ENCODE results near the gene MYO3B. TPM values are rescaled to one million over a fixed set of nuclear protein-coding genes. Genes with fewer than 3 reads are reported as not detected.

The MYO3B gene
- total RNA-seq, 4 donors from 2014 or later = 0.34 to 0.95 (median 0.89) TPM

DNA sequence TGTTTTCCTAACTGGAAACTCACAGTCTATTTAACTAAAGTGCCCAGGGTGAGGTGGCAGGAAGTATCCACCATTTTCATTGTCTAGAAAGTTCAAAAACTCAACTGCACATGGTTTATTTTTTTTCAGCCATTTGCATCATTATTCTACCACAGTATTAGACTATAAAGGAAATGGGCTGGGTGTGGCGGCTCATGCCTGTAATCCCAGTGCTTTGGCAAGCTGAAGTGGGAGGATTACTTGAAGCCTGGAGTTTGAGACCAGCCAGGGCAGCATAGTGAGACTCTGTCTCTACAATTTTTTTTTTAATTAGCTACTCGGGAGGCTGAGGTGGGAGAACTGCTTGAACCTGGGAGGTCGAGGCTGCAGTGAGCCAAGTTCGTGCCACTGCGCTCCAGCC, 213.8 kb downstream of the MYO3B start:
- no peak for DNase-seq (ENCODE audit: low spot score in 2 of 2)
- TF ChIP-seq, protein P1, sequence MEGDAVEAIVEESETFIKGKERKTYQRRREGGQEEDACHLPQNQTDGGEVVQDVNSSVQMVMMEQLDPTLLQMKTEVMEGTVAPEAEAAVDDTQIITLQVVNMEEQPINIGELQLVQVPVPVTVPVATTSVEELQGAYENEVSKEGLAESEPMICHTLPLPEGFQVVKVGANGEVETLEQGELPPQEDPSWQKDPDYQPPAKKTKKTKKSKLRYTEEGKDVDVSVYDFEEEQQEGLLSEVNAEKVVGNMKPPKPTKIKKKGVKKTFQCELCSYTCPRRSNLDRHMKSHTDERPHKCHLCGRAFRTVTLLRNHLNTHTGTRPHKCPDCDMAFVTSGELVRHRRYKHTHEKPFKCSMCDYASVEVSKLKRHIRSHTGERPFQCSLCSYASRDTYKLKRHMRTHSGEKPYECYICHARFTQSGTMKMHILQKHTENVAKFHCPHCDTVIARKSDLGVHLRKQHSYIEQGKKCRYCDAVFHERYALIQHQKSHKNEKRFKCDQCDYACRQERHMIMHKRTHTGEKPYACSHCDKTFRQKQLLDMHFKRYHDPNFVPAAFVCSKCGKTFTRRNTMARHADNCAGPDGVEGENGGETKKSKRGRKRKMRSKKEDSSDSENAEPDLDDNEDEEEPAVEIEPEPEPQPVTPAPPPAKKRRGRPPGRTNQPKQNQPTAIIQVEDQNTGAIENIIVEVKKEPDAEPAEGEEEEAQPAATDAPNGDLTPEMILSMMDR (IDR thresholded peaks at IDR 0.05) = no peak
- TF ChIP-seq POLR2A (IDR thresholded peaks at IDR 0.05) = no peak
- TF ChIP-seq EP300 (IDR thresholded peaks at IDR 0.05) = no peak
- no peak for TF ChIP-seq POLR2AphosphoS5 (IDR thresholded peaks at IDR 0.05)
- Histone ChIP-seq H3K9me3 (no peaks in the 10 kb centered on the region), H3K36me3 (no peaks in the 10 kb centered on the region), H3K4me1 (no peaks in the 10 kb centered on the region), H3K4me3 (no peak overlapping the region), H3K27me3 (peaks cover 10% of the 10 kb centered on the region), H3K27ac (no peak overlapping the region)
- WGBS = 94% methylated on average over 5 of the region's 5 CpGs

DNA sequence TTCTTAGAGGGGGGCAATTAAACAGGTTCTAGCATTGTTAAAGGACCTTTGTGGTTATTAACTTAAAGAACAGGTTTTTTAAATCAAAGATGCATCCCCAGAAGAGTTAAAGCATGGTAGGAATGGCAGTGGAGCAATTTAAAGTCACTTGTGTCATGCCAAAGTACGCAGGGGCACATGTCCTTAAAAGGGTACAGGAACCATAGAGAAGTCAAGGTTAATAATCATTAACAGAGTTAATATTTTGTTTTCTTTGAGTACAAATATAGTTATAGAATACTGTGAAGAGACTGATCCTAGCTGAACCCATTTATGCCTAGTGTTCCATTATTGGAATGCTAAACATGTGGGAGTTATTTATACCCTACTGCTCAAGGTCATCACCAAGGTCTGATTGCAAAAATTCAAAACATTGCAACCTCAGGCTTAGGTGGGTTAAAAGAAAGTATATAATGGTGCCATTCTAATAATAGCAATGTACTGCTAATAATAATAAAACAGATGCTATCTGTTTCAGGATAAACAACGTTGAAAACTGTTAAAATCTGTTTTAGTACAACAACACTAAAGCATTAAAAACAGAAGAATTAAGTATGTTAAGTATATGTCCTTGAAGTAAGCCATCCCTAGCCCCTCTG, 216.0 kb downstream of the MYO3B start:
- DNase-seq (ENCODE audit: low spot score in 2 of 2) = no peak
- Histone ChIP-seq H3K9me3 (no peaks in the 10 kb centered on the region), H3K4me1 (no peaks in the 10 kb centered on the region), H3K4me3 (no peak overlapping the region), H3K27ac (no peak overlapping the region), H3K27me3 (peaks cover 5% of the 10 kb centered on the region), H3K36me3 (no peaks in the 10 kb centered on the region)
- TF ChIP-seq POLR2AphosphoS5 (IDR thresholded peaks at IDR 0.05) (no peak), EP300 (IDR thresholded peaks at IDR 0.05) (no peak)
- 55% methylated on average over 2 of the region's 2 CpGs for WGBS

DNA sequence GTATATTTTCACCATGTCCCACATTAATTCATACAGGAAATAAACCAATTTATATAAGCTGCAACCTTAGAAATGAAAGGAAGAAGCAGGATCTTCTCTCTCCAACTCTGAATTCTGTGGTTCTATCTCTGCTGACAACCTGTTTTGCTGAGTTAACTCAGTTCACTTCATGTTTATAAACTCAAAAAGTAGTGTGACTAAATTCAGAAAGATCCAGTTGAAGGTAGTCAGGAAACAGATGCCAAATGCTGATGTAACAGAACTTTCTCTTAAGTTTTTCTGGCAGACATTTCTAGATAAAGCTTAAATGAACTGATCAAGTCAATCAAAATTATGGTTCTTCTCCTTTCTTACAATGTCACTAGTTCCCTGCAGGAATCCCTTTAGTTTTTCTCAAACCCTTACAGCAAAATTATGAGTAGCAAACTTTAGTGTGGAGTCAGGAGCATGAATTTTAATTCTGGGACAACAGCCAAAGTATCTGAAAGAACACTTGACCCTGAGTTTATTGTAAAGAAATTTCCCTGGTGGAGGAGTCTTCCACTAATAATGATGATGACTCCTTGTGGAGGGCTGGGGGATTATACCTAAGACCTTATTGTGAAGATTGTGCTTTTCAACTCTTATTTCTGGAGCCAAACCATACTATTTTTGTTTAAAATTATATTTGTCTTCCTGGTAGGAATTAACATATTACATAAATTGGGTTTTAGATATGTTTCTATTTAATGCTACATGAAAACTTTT, 216.9 kb downstream of the MYO3B start:
- Histone ChIP-seq H3K9me3 (no peaks in the 10 kb centered on the region), H3K4me1 (no peaks in the 10 kb centered on the region), H3K36me3 (no peaks in the 10 kb centered on the region), H3K27me3 (peaks cover 4% of the 10 kb centered on the region), H3K27ac (no peak overlapping the region), H3K4me3 (no peak overlapping the region)
- no peak for DNase-seq (ENCODE audit: low spot score in 2 of 2)
- TF ChIP-seq POLR2A (IDR thresholded peaks at IDR 0.05) = no peak
- TF ChIP-seq POLR2AphosphoS5 (IDR thresholded peaks at IDR 0.05) = no peak
- TF ChIP-seq, protein P1 (IDR thresholded peaks at IDR 0.05) = no peak
- no peak for TF ChIP-seq EP300 (IDR thresholded peaks at IDR 0.05)

DNA sequence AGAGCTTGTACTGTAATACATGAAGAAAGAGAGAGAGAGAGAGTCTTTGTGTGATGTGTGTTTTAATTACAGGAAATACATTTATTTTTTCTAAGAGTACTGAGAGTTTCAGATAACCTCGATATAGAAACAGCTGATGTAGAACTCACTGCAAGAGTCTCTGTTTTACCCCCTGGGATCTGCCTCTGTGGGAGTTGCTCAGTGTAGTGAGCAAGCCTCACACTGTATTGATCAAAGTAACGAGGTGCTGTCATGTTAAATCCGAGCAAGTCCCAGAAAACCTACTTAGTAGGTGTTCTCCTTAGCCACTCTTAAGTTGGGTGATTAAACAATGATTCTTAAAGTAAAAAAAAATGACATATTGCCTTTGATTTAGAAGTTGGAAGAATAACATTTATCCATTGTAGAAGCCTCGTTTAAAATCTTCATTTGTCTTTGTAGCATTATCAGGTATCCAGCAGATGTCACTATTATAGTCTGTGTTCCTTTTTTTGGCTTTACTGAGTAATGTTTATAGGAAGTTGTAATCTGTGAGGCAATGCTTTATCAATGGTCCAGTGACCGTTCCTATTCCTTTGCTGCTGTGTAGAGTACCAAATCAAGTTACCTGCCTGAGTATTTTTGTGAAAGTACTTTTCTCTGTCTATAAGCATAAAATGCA, 219.0 kb downstream of the MYO3B start:
- Histone ChIP-seq H3K36me3 (no peaks in the 10 kb centered on the region), H3K4me1 (no peaks in the 10 kb centered on the region), H3K27me3 (no peaks in the 10 kb centered on the region), H3K9me3 (no peaks in the 10 kb centered on the region), H3K4me3 (no peak overlapping the region), H3K27ac (no peak overlapping the region)
- DNase-seq (ENCODE audit: low spot score in 2 of 2) = no peak
- WGBS = 27% methylated on average over 5 of the region's 5 CpGs
- TF ChIP-seq POLR2A (IDR thresholded peaks at IDR 0.05) = no peak
- TF ChIP-seq, protein P1 (IDR thresholded peaks at IDR 0.05) = peak in 1 of 2 donors; percentile 15

DNA sequence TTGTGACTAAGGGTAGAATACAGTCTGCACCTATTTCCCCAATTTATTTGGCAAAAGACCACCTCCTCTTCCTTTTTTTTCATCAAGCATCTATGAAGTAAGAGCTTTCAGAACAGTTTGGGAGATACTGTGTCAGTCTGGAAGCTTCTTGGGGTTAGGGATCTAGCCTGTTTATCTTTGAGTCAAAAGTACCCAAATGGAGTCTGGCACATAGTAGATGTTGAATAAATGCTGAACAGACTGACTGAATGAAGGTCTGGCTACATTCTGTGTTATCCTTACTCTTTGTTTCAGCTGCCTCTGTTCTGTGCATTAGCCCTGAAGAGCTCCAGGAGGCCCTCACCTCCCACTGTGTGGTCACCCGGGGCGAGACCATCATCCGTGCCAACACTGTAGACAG, 223.2 kb downstream of the MYO3B start:
- Histone ChIP-seq H3K36me3 (no peaks in the 10 kb centered on the region), H3K27ac (no peak overlapping the region), H3K27me3 (peaks cover 7% of the 10 kb centered on the region), H3K4me3 (no peak overlapping the region), H3K4me1 (no peaks in the 10 kb centered on the region), H3K9me3 (no peaks in the 10 kb centered on the region)
- no peak for DNase-seq (ENCODE audit: low spot score in 2 of 2)
- 88% methylated on average over 3 of the region's 3 CpGs for WGBS
- TF ChIP-seq EP300 (IDR thresholded peaks at IDR 0.05) (no peak), POLR2A (IDR thresholded peaks at IDR 0.05) (no peak), POLR2AphosphoS5 (IDR thresholded peaks at IDR 0.05) (no peak)
- TF ChIP-seq, protein P1 (IDR thresholded peaks at IDR 0.05) = no peak
